HG02970 (cell line): ENCODE measurements around the gene PLCG2.
A peak's percentile ranks its signal among the peaks of the same experiment; 100 is the strongest.

ENCODE experiments used
- ATAC-seq: cut with Tn5 transposase; IDR thresholded peaks from one replicate; pipeline ENCODE4 v1.9.1; 2021; ENCODE audit warnings: mild to moderate bottlenecking, moderate library complexity, moderate number of reproducible peaks; ENCODE audit not compliant: unreplicated experiment, low FRiP score

Gene PLCG2

DNA sequence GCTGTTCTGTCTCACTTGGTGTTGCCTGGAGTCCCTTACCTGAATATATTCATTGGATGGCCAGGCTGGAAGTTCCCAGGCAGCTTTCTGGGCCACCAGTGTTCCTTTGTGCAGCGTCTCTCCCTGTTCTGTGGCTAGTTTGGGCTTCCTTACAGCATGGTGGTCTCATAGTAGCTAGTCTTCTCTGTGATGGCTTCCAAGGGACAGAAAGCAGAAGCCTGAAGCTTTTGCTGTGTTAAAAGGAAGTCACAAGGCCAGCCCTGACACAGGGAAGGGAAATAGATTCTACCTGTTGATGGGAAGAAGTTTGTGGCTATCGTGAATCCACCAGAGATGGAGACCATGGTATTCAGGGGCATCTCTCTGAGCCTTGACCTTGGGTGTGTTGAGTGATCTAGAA lies 34.6 kb downstream of the PLCG2 start:
- no peak for ATAC-seq

DNA sequence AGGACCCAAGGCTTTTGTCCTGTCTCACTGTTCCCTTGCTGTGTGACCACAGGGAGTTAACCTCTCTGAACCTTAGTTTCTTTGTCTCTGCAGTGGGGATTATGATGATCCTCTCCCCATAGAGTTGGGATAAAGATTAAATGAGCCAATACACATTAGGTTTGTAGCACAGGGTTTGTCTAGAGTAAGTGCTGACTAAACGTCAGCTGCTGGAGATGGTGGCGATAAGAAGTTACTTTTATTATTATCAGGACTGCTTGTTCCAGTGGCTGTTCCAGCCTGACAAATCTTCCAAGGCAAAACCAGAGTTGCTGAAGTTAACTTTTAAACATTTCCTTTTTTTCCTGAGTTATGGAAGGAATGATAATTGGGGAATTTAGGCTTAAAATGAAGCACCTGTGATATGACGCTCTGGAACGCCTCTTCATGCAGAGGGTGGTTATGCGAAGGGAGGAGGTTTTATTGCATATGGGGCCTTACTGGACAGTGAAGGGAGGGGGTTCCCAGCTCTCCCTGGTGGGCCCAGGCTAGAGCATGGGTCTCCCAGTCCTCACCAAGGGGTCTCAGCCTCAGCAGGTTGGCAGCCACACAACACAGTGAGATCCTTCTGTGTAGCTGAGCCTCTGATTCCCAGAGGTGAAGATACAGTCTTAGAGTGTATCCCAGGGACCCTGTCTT lies 35.8 kb downstream of the PLCG2 start:
- ATAC-seq: no peak

DNA sequence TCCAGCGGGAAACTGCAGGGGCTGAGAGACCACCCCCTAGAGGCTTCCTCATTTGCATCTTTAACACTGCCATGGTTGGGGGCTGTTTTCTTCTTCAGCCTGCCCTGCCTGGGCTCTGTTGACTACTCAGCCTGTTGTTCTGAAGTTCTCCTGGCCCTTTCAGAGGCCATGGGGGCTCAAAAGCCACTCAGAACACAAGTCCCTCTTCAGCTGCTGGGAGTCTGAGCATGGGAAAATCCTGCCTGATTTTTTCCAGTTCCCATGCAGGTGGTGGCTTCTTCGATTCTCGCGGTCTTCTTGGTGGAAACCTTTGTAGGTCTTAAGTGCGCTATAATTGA lies 36.3 kb downstream of the PLCG2 start:
- no peak for ATAC-seq

DNA sequence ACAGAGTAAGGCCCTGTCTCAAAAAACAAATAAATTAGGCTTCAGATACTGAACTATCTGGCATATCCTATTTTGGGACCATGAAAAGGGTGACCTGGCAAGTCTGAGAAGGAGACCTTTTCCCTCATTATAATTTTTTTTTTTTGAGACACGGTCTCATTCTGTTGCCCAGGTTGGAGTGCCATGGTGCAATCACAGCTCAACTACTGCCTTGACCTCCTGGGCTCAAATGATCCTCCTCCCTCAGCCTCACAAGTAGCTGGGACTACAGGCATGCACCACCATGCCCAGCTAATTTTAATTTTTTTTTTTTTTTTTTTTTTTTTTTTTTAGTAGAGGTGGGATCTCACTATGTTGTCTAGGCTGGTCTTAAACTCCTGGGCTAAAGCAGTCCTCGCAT lies 37.3 kb downstream of the PLCG2 start:
- ATAC-seq: no peak

DNA sequence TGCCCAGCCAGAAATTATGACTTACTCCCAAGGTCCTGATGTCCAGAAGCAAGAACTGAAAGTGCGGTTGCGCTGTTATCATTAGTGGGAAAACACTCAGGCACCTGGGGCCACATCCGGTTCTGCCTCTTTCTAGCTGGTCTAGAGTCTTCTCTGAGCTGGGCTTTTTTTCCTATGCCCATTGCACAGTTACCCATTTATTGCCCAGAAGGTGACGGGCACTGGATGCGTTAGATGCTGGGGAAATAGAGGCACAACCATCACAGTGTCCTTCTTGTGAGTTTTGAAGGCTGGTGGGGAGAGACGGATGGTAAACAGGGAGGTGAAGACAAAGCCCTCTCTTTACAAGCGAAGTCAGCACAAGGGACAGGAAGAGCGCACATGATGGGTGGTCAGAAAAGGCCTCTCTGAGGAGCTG lies 37.7 kb downstream of the PLCG2 start:
- ATAC-seq: no peak

DNA sequence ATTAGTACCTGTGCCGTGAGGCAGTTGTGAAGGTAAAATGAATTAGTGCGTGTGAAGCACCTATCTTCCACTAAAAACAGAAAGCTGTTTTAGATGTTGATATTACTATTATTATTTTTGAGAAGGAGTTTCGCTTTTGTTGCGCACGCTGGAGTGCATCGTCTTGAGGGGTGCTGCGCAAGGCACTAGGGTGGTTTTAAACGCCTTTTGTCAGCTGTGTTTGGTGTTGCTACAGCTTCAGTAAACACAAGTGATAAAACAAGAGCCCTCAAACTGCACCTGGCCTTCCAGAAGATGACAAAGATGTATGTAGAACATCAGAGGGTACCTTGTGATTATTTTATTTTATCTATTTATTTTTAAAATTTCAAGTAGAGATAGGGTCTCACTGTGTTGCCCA lies 38.2 kb downstream of the PLCG2 start:
- ATAC-seq: no peak

DNA sequence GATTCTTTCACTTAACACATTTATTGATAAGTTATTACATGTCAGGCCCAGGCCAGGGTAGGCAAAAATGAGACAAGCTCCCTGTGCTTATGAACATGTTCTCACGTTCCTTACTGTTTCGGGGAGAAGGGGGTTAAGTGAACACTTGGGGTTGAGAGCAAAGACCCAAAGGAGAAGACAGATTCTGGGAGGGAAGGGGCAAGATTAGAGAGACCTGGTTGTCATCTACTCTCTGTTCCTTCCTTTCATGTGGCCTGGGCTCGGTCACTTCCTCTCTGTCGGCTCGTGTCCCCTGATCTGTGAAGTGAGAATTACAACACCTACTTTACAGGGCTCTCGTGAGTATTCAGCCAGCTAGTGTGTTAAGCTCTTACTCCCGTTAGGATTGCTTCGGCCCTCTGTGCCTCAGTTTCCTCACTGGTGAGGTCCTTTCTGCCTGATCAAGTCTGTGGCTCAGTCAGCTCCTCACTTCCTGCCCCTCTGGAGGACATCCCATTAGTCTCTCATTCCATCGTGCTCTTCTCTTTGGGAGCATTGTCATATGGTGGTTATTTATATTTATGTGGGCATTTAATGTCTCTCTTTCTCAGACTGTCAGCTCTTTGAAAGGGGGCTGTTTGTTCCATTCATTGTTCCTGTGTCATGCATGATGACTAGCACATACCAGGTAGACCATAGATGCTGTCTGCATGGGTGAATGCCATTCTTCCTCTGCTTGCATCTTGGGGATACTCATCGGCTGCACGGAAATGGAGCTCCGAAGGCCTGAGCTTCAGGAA lies 38.9 kb downstream of the PLCG2 start:
- ATAC-seq: no peak

DNA sequence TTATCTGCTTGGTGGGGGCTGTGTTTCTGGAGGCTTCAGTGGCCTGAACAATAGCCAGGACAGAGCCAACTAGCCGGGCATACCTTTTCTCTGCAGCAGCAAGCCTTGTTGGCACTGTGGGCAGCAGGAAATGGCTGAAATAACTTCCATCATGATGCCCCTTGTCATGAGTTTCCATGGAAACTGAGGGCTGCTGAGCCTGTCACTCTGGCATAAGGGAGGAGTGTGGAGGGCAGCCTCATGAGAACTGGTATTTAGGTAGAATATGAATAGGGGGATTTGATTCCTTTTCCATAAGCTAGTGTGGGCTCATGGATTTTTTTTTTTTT lies 39.4 kb downstream of the PLCG2 start:
- ATAC-seq: no peak

DNA sequence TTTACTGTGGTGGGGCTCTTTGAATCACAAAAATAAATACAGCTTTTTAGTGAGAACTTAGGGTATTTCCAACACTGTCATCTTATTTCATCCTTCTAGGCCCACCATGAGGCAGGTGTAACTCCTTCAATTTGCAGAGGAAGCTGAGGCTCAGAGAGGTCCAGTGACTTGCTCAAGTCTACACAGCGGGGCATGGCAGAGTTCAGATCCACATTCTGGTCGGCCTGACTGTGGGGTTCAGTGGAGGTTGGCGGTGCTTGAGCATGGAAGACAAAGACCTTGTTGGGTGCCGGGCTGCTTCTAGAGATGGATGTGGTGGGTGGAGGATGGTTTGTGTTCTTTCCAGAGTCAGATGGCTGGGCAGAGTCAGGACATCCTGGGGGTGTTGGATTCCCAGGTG lies 39.8 kb downstream of the PLCG2 start:
- ATAC-seq: no peak

DNA sequence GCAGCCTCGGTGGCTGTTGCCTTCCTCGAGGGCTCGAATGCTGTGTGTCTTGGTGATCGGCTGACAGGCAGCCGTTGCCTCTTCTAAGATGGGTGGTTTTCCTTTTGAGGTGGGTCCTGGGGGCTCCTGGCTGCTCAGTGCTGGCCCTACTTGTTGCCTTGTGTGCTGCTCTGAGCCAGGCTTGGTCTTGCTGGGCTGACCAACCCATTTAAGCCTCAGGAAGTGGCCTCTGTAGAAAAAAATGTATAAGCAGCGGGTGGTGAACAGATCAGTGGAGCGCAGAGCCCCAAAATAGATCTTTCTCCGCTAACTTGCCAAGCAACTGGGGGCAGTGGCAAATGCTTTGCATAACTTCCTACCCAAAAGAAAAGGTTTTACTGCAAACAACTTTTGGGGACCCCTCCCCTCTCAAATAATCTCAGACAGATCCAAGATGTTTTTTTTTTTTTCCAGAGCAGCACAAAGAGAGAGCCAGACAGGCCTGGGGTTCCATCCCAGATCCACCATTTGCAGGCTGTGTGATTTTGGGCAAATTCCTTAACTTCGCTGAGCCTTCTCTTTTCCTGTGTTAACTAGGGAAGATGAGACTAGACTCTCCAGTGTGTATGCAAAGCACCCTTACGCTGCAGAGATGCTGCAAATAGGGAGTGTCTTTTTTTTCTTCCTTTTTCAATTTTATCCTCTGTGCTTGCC lies 42.5 kb downstream of the PLCG2 start:
- ATAC-seq: peak; percentile 37

DNA sequence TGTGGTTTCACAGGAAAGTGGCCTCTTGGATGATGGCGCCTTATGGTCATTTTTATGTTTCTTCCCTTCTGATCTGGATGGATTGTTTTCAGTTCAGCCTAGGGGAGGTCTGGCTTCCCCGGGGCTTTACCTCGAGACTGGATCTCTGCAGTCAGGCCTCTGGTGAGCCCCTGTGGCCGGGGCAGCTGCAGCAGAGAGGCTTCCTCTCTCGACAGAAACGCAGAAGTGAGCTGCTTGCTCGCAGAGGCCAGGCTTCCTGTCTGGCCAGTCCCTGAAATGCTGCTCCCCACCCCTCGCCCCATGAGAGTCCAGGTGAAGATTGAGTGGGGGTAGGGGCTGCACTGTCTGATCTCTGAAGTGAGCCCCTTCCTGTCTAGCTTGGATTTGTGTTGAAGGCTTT lies 44.0 kb downstream of the PLCG2 start:
- ATAC-seq: no peak

DNA sequence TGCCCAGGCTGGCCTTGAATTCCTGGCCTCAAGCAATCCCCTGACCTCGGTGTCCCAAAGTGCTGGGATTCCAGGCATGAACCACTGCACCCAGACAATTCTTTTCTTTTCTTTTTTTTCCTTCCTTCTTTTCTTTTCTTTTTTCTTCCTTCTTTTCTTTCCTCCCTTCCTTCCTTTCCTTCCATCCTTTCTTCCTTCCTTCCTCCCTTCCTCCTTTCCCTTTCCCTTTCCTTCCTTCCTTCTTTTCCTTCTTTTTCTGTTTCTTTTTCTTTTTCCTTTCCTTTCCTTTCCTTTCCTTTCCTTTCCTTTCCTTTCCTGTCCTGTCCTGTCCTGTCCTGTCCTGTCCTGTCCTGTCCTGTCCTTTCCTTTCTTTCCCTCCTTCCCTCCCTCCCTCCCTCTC lies 44.6 kb downstream of the PLCG2 start:
- ATAC-seq: no peak

DNA sequence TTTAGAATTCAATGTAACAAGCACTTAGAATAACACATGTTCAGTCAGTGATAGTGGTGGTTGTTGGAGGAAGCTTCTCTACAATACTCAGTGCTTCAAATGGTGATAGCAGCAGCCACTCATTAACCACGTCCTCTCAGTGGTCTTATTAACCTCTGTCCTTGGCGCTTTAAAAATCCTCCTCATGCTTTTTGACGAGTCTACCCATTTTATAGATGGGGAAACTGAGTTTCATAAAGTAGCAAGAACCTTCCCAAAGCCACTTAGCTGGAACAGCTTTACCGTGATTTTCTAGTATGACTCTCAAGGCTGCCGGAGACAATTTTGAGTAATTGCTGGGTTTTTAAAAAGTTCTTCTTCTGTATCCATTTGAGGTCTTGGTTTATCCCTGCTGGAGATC lies 47.4 kb downstream of the PLCG2 start:
- no peak for ATAC-seq

DNA sequence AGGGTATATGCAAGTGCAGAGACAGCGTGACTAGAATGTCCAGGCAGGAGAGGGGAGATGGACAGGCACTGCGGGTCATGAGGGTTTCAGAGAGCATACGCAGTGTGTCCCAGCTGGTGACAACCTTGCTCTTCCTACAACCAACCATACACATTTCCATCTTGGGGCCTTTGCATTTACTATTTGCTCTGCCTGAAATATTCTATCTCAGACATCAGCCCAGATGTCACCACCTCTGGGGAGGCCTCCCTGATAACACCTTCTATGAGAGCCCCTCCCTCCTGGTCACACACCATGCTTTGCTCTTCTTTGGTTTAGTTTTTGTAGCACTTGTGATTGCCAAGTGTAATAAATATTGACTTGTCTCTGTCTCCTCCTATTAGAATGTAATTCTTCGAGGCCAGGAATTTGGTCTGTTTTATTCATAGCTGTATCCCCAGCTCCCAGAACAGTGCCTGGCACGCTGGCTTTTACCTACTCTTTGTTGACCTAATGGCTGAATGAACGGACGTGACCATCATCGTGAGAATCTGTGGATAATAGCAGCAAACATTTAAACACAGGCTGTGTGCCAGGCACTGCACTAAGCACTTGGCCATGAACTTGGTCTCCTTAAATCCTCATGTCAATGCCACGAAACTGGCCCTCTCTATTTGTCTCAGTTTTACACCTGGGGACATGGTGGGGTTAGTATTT lies 51.9 kb downstream of the PLCG2 start:
- ATAC-seq: peak; percentile 7

DNA sequence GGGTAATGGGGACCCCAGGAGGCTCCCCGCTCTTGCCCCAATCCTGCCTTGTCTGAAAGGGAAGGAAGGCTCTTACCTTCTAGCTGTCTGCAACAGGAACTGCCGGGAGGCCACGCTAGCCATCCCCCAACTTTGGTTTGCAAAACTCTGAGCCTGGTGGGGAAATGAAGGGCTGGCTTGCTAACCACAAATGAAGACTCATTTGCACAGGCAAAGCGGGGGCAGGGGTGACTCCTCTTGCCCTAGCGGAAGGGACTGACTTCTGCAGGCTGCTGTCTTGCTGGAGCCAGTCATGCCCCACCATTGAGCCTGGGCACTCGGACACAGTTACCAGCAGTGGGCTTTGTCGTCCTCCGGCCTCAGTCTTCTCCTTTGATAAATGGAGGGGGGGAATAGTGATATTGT lies 52.6 kb downstream of the PLCG2 start:
- peak; percentile 48 for ATAC-seq

DNA sequence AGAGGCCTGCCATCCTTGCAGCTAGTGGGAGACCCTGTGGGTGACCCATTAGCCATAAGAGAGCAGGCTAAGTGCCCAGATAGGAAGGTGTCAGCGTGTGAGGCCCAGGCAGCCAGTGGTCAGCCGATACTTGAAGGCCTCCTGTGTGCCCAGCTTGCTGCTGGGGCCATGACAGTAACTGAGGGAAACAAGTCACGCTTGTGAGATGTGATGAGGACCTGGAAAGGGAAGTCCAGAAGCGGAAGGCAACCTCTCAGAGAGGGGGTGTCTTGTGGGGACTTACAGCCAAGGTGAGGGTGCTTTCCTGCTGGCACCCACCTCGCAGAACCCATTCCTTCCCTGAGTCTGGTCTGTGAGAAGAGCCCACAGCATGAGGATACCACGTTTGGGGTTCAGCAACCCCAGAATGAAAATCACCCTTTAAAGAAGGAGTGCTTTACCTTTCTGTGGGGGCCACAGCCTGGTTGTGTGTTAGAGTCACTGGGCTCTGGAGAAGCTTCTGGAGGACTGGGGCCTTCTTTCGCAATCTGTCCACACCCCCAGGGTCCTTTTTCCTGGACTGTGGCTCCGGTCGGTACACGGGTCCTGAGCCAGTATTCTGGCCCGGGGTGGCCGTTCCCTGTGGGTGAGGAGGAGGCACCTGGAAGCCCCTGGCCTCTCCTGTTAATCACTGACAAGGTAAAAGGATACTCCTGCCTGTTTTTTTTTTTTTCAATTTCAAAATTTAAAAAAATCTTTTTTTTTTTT lies 53.9 kb downstream of the PLCG2 start:
- no peak for ATAC-seq

DNA sequence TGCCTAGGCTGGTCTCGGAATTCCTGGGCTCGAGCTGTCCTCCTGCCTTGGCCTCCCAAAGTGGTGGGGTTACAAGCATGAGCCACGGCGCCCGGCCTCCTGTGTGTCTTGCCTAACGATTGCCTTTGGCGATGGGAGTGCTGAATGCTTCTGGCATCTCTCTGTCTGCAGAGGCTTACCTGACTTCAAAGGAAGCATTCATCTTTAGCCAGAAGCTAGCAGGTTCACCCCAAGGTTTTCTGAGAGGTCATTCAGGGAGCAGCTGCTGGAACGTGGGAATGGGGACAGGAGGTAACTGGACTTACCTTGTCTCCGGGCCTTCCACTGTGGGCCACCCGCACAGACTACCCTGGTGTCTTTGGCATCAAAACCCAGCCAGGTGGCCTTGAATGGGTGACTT lies 54.7 kb downstream of the PLCG2 start:
- no peak for ATAC-seq

DNA sequence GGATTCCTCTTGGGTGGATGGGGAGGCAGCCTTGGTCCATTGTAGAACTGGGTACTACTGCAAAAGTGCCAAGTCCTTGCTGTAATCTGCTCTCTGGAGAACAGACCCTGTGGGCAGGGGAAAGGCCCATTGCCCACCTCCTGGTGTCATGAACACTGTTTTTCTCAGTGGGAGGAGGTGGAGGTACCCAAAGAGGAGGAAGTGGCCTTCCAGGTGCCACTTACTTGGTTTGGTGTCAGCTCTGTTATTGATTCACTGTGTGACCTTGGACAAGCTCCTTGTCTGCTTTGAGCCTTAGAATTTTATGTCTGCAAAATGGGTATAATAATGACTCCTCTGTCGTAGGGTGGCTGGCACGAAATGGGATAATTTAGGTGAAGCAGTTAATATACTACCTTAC lies 55.8 kb downstream of the PLCG2 start:
- ATAC-seq: no peak

DNA sequence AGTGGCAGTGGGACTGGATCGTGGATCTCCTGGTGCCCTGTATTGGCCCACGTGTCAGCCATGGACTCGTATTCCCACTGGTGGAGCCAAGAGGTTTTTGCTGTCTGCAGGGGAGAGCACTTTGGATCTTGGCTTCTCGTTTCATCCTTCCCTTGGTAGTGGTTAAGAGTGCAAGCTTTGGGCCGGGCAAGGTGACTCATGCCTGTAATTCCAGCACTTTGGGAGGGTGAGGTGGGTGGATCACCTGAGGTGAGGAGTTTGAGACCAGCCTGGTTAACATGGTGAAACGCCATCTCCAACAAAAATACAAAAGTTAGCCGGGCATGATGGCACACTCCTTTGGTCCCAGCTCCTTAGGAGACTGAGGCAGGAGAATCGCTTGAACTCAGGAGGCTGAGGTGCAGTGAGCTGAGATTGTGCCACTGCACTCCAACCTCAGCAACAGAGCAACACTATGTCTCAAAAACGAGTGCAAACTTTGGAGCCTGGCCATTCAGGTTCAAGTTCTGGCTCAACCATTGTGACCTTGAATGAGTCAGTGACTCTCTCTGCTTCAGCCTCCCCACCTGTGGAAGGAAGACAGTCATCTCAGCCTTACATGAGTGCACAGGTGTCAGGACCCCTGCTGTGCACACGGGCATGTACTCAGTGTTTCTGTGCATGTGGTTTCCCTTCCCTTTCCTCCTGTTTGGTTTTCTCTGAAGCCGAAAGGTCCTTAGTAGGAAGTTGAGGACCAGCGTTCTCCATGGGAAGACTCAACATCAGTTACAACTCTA lies 57.4 kb downstream of the PLCG2 start:
- ATAC-seq: peak; percentile 47

DNA sequence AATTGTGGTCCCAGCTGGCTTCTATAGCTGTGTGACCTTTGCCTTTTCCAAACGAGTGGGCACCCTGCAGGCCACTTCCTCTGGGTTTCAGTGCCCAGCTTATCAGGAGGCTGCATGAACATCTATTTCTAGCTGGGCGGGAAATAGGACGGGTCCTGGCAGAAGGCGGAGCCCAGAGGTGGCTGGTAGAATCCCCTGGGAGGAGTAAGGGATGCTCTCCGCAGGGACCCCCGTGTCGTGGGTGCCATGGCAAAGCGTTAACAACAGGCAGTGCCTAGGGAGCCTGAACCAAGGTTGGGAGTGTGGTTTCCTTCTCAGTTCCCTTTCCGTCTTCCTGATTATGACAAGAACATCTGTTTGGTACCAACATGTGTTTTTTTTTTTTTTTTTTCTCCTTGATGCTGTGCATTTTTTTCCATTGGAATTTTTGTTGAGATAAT lies 58.2 kb downstream of the PLCG2 start:
- ATAC-seq: no peak
